ENCODE results near the gene EFNA5.

GRCh38 chr5:107544967-107545366 is 125.8 kb downstream of the EFNA5 start:
- TF ChIP-seq TOX (CRISPR knock-in tag; IDR thresholded peaks at IDR 0.05; ENCODE audit: borderline replicate concordance) (no peak), GLIS3 (CRISPR knock-in tag; IDR thresholded peaks at IDR 0.05) (no peak), PATZ1 (CRISPR knock-in tag; IDR thresholded peaks at IDR 0.05; ENCODE audit: borderline replicate concordance) (no peak), ZNF565 (CRISPR knock-in tag; conservative IDR thresholded peaks at IDR 0.05; ENCODE audit: low read depth) (no peak), BACH2 (CRISPR knock-in tag; IDR thresholded peaks at IDR 0.05; ENCODE audit: borderline replicate concordance) (no peak), ZFP30 (CRISPR knock-in tag; IDR thresholded peaks at IDR 0.05) (no peak)
